HG03342 (cell line): ENCODE measurements around the gene KCNG2.

Experiments used
- ATAC-seq: cut with Tn5 transposase; IDR thresholded peaks from one replicate; pipeline ENCODE4 v1.9.1; 2021; ENCODE audit warnings: mild to moderate bottlenecking, moderate library complexity; ENCODE audit not compliant: unreplicated experiment

The KCNG2 gene

GRCh38 chr18:79882522-79883241 lies 84.9 kb downstream of the KCNG2 start:
- ATAC-seq, result no peak

GRCh38 chr18:79883461-79884293 lies 85.9 kb downstream of the KCNG2 start:
- ATAC-seq, result no peak

GRCh38 chr18:79884294-79884962 lies 86.7 kb downstream of the KCNG2 start:
- ATAC-seq, result no peak

- no peak for ATAC-seq
Observed at GRCh38 chr18:79884963-79885728, 87.4 kb downstream of the KCNG2 start.

- ATAC-seq, result no peak
Observed at GRCh38 chr18:79887181-79888000, 89.7 kb downstream of the KCNG2 start.

GRCh38 chr18:79888016-79888415 lies 90.3 kb downstream of the KCNG2 start:
- ATAC-seq, result no peak

- no peak for ATAC-seq
Observed at GRCh38 chr18:79889569-79889968, 91.8 kb downstream of the KCNG2 start.

- ATAC-seq, result no peak
Observed at GRCh38 chr18:79890674-79891073, 92.9 kb downstream of the KCNG2 start.

GRCh38 chr18:79896738-79897137 lies 99.0 kb downstream of the KCNG2 start:
- no peak for ATAC-seq

- ATAC-seq, result no peak
Observed at GRCh38 chr18:79897940-79898625, 100.3 kb downstream of the KCNG2 start.

- no peak for ATAC-seq
Observed at GRCh38 chr18:79898952-79899608, 101.3 kb downstream of the KCNG2 start.

GRCh38 chr18:79899609-79900445 lies 102.1 kb downstream of the KCNG2 start:
- ATAC-seq, result no peak

- no peak for ATAC-seq
Observed at GRCh38 chr18:79900610-79901570, 103.2 kb downstream of the KCNG2 start.

- ATAC-seq, result no peak
Observed at GRCh38 chr18:79901665-79902064, 103.9 kb downstream of the KCNG2 start.

GRCh38 chr18:79902075-79902474 lies 104.3 kb downstream of the KCNG2 start:
- no peak for ATAC-seq

- ATAC-seq, result no peak
Observed at GRCh38 chr18:79902640-79903039, 104.9 kb downstream of the KCNG2 start.

GRCh38 chr18:79903071-79903635 lies 105.4 kb downstream of the KCNG2 start:
- no peak for ATAC-seq
